HCEC 1CT (cell line): ENCODE measurements around the gene TMEM60.

Source experiments
- DNase-seq: peaks from one replicate; pipeline ENCODE4 v3.0.0-alpha.2; 2017

TMEM60 gene

DNA sequence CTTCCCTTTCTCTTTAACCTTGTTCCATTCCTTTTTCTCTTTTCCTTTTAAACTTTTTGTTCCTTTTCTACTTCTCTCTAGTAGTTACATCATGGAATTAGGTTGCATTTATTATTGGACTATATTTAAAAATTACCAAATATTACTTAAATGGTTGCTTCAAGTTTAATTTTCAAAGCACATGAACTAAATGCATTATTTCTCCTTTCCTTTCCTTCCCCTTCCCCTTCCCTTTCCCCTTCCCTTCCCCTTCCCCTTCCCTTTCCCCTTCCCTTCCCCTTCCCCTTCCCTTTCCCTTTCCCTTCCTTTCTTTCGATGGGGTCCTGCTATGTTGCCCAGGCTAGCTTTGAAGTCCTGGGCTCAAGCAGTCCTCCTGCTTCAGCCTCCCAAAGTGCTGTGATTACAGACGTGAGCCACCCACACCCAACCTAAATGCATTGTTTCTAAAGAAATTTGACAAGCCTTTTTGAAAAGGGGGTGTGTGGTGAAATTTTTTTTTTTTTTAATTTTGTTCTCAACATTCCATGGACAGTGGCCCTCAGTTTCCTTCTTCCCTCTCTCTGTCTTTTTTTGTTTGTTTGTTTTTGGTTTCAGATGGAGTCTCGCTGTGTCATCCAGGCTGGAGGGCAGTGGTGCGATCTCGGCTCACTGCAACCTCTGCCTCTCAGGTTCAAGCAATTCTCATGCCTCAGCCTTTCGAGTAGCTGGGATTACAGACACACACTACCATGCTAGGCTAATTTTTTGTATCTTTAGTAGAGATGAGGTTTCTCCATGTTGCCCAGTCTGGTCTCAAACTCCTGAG, 31.2 kb downstream of the TMEM60 start:
- DNase-seq, result no peak

DNA sequence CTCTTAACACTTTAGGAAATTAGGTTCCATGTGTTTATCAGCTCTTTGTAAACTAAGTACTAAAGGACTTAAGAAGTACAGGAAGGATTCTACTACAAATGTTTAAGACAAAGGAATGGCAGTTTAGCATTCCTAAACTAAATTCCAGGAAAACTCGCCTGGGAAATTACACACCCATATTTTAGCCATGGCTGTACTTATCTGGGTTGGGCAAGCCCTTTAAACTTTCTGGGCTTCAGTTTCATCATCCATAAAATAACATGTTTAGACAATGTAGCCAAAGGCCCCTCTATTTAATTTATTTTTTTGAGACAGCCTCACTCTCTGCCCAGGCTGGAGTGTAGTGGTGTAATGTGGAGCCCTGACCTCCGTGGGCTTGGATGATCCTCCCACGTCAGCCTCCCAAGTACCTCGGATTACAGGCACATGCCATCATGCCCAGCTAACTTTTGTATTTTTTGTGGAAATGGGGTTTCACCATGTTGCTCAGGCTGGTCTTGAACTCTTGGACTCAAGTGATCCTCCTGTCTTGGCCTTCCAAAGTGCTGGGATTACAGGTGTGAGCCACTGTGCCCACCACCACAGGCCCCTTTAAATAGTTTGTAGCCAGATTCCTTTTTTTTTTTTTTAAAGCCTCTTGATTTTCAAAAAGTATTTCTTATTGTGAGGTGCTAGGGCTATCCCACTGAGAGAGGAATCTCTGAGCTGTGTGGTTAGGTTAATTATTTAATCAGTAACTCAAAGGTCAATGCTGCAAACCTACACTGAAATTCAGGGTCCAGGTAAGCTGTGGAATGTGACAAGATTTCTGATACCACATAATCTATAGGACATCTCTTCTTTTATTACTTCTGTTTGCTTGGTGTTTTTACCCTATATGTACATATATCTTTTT, 32.1 kb downstream of the TMEM60 start:
- DNase-seq, result peak; percentile 9

DNA sequence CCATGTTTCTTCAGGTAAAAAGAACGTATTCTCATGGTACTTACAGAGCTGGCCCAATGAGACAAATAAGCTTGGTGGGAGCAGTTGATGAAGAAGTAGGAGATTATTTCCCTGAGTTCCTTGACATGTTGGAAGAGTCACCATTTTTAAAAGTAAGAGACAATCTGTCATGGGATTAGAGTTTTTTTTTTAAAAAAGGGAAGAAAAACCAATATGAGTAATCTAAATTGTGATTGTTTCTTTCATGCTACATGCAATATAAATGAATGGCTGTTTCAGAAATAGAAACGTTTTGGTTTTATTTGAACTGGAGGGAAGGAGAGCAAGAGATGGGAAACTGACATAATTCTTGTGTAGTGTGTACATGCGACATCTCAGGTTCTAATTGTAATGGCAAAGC, 32.8 kb downstream of the TMEM60 start:
- no peak for DNase-seq

DNA sequence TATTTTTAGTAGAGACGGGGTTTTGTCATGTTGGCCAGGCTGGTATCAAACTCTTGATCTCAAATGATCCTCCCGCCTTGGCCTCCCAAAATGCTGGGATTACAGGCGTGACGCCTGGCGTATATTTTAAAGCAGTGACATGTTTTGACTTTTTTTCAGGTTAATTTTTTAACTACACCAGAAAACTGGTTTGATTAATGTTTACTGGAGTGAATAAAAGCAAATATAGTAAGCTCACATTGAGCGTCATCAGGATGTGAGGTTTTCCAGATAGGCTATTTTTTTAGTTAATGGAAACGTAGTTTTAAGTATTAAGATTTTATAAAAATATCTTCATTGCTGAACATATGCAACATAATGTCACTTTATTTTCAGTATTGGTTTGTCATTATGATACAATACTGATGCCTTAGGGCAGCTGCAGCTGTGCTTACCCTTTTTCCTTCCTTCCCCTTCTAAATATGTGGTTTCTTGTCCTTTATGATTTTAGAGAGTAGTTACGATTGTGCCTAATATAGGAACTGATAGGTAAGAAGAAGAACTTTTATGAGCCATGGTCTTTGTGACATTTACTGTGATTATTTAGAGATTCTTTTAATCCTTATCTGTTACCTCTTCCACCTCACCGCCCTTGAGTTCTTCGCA, 37.3 kb downstream of the TMEM60 start:
- DNase-seq, result no peak

DNA sequence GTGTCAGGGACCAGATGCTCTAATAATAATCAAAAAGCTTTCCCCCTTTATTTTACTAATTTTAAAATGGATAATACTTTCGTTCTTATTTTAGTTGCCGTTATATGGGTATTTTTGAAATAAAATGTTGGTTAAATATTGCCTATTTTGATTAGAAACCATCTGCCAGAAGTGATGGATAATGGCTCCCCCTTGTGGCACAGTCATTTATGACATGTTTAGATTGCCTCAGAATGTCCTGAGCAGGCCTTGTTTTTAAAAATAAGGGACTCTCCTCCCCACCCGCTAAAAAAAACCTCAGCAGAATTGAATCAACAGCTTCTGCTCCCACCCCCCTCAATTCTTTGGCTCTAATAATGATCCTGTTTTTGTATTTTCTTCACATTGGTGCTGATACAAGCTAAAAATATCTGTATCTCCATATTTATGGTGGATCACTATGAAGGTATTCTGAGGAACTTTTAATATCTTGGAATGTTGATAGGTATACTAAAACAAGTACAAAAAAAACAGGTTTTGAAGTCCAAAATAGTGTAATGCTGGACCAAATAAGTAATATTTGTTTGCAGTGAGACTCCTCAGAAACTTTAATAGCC, 38.8 kb downstream of the TMEM60 start:
- DNase-seq, result peak; percentile 42

DNA sequence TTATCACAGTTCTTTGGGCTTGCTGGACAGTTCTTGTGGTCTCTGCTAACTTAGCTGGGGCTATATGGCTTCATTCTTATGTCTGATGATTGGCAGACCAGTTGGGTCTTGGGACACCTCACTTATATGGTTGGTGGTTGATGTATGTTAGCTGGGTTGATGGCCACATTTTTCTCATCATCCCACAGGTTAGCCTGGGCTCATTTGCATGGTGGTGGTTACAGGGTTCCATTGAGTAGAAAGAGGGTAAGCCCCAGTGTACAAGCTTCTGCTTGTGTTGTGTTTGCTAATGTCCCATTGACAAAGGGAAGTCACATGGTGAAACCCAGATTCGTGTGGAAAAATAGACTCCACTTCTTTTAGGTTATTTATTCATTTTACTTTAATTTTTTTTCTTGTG, 40.6 kb downstream of the TMEM60 start:
- no peak for DNase-seq

DNA sequence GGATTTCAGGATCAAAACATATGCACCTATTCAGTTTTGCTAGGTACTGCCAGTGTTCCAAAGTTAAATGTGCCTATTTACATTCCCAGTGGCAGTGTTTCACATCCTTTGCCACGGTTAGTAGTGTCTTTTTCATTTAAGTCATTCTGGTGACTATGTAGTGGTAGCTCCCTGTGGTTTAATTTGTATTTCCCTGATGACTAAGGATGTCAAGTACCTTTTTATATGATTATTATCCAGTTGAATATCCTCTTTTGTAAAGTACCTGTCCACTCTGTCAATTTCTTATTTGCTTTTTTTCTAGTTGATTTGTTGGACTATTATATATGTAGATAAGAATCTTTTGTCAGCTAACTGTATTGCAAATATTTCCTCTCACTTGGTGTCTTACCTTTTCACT, 45.1 kb downstream of the TMEM60 start:
- no peak for DNase-seq

DNA sequence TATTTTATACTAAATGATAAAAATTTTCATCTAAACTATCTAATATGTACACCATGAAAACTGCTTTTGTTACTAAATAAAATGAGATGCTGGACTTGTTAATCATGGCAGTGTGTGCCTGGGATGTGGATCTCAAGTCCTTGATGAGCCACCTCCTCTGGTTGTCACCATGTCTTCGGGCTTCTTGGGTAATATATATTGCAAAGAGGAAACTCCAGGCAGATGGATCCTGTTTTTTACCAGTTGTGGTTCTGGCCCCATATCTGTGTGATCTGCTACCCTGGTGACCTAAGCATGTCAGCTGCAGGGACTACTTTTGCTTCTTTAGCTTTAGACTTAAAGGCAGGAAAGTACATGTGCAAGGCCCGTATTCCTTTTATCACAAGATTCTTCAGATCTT, 46.2 kb downstream of the TMEM60 start:
- no peak for DNase-seq

DNA sequence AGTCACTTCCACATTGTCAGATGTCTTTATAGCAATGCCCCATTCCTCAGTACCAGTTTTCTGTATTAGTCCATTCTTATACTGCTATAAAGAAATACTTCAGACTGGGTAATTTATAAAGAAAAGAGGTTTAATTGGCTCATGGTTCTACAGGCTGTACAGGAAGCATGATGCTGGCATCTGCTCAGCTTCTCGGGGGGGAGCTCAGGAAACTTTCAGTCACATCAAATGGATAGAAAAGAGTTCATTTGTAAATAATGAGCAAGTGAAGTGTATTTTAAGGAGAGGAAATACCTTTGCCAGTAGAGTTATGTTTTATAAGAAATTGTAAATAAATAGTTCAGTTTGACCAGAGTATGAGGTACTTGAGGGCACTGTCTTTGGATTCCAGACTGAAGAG, 50.5 kb downstream of the TMEM60 start:
- no peak for DNase-seq

DNA sequence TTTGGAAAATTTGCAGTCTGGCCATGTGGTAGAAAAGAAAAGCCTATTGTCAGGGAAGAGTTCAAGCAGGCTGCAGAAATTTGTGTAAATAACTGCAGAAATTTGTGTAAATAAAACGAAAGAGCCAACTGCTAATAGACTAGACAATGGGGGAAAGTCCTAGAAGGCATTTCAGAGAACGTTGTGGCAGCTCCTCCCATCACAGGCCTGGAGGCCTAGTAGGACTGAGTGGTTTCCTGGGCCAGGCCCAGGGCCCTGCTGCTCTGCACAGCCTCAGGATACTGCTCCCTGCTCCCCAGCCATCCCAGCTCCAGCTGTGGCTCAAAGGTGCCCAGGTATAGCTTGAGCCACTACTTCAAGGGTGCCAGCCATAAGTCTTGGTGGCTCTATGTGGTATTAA, 51.1 kb downstream of the TMEM60 start:
- no peak for DNase-seq

DNA sequence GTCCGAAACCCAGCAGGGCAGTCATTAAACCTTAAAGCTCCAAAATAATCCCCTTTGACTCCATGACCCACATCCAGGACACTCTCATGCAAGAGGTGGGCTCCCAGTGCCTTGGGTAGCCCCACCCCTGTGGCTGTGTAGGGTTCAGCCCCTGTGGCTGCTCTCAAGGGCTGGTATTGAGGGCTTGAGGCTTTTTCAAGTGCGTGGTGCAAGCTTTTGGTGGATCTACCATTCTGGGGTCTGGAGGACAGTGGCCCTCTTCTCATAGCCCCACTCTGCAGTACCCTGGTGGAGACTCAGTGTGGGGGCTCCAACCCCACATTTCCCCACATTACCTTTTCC, 51.4 kb downstream of the TMEM60 start:
- no peak for DNase-seq

DNA sequence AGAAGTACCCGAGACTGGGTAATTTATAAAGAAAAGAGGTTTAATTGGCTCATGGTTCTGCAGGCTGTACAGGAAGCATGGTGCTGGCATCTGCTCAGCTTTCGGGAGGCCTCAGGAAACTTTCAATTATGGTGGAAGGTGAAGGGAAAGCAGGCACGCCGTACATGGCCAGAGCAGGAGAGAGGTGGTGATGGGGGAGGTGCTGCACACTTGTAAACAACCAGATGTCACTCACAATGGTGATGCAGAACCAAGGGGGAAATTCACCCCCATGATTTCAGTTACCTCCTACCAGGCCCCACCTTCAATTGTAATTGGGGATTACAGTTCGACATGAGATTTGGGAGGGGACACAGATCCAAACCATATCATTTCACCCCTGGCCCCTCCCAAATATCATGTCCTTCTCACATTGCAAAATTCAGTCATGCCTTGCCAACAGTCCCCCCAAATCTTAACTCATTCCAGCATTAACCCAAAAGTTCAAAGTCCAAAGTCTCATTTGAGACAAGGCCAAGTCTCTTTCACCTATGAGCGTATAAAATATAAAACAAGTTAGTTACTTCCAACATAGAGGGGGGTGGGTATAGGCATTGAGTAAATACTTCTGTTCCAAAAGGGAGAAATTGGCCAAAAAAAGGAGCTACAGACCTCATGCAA, 51.9 kb downstream of the TMEM60 start:
- no peak for DNase-seq

DNA sequence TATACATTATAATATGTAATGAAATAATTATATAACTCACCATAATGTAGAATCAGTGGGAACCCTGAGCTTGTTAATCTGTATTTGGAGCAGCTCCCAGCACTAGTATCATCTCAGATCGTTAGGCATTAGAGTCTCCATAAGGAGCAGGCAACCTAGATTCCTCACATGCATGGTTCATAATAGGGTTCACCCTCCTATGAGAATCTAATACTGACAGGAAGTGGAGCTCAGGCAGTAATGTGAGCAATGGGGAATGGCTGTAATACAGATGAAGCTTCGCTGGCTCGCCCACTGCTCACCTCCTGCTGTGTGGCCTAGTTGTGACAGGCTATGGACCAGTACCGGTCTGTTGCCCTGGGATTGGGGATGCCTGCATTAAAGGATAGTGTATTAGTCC, 52.5 kb downstream of the TMEM60 start:
- no peak for DNase-seq
